Measurements from ENCODE around the gene PLA2G10. TPM values are rescaled to one million over a fixed set of nuclear protein-coding genes. Genes with fewer than 3 reads are reported as not detected.

Gene PLA2G10
- total RNA-seq = not detected in 2 replicates

GRCh38 chr16:14694129-14694528 lies at the start of gene PLA2G10:
PLA2G10 (minus strand) TSS chr16:14694308; CDS start chr16:14694229, 79 bp downstream.

GRCh38 chr16:14742273-14743128 lies 48.4 kb upstream of the PLA2G10 start, which contains the start of gene NPIPA2:
NPIPA2 (plus strand) TSS chr16:14742533; CDS start chr16:14748066, 5,533 bp downstream.

GRCh38 chr16:14703156-14704011 lies 9.3 kb upstream of the PLA2G10 start, which contains the start of gene NPIPA3:
NPIPA3 (plus strand) TSS chr16:14703411; CDS start chr16:14708944, 5,533 bp downstream.

GRCh38 chr16:14632693-14633569 lies 61.2 kb downstream of the PLA2G10 start, which contains the start of gene BFAR:
BFAR (plus strand) TSS chr16:14632951; CDS start chr16:14644347, 11,396 bp downstream.

GRCh38 chr16:14629919-14630619 lies 64.0 kb downstream of the PLA2G10 start, which contains the start of gene PARN:
PARN (minus strand) TSS chr16:14630260; CDS start chr16:14630125, 135 bp downstream.

Other genes starting within 250 kb of the PLA2G10 start
- gene PARN, start 64.0 kb downstream of the PLA2G10 start, total RNA-seq = 18.8 and 24.9 TPM in 2 replicates
- 33.1 and 60.7 TPM in 2 replicates for gene BFAR, start 61.4 kb downstream of the PLA2G10 start, total RNA-seq
- gene NPIPA3, start 9.1 kb upstream of the PLA2G10 start, total RNA-seq = 0.47 and 1.6 TPM in 2 replicates
- gene NPIPA2, start 48.2 kb upstream of the PLA2G10 start, total RNA-seq = 1.6 TPM in 1 of 2 replicates, not detected in the other
- gene NOMO1, start 139.4 kb upstream of the PLA2G10 start, total RNA-seq = 87.8 and 114 TPM in 2 replicates
- 57.4 and 67.6 TPM in 2 replicates for gene NPIPA1, start 243.1 kb upstream of the PLA2G10 start, total RNA-seq